Fibroblast of mammary gland (primary cell): ENCODE data around the gene KCNMB2.
"Not testable (repeated sequence)": the region's sequence is repeated elsewhere in the genome, so short reads cannot be mapped to it uniquely, and the experiment has no call there.

ENCODE experiments used
- DNase-seq: peaks from one replicate; pipeline ENCODE4 v3.0.0-alpha.2; 2010; ENCODE audit warnings: low read depth
- H3K4me3 ChIP-seq: 2 replicates; pipeline ENCODE4 v1.5.1; 2011; ENCODE audit warnings: low read depth, mild to moderate bottlenecking, low read length, moderate library complexity; ENCODE audit not compliant: control insufficient read depth
- TF ChIP-seq, protein P1 (sequence below): conservative IDR thresholded peaks from 2 replicates; pipeline ENCODE4 v1.5.1; 2011; ENCODE audit warnings: low read depth, low read length, inconsistent platforms; ENCODE audit not compliant: control insufficient read depth, insufficient read depth

KCNMB2 gene

DNA sequence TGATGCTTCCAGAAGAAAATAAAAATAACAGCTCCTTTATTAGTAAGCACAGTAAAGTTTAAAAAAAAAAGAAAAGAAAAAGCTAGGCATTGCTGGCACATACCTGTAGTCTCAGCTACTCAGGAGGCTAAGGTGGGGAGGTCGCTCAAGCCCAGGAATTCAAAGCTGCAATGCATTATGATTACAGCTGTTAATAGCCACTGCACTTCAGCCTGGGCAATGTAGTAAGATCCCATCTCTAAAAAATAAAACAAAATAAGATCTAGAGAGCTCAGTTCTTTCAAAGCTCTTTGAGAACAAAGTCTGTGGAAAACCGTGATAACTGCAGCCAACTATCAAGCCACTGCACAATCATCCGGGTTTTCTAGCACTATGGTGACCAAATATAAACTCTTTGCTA, 323.1 kb downstream of the KCNMB2 start:
- TF ChIP-seq, protein P1, sequence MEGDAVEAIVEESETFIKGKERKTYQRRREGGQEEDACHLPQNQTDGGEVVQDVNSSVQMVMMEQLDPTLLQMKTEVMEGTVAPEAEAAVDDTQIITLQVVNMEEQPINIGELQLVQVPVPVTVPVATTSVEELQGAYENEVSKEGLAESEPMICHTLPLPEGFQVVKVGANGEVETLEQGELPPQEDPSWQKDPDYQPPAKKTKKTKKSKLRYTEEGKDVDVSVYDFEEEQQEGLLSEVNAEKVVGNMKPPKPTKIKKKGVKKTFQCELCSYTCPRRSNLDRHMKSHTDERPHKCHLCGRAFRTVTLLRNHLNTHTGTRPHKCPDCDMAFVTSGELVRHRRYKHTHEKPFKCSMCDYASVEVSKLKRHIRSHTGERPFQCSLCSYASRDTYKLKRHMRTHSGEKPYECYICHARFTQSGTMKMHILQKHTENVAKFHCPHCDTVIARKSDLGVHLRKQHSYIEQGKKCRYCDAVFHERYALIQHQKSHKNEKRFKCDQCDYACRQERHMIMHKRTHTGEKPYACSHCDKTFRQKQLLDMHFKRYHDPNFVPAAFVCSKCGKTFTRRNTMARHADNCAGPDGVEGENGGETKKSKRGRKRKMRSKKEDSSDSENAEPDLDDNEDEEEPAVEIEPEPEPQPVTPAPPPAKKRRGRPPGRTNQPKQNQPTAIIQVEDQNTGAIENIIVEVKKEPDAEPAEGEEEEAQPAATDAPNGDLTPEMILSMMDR: no peak
- DNase-seq: no peak
- H3K4me3 ChIP-seq: no peak overlapping the region

DNA sequence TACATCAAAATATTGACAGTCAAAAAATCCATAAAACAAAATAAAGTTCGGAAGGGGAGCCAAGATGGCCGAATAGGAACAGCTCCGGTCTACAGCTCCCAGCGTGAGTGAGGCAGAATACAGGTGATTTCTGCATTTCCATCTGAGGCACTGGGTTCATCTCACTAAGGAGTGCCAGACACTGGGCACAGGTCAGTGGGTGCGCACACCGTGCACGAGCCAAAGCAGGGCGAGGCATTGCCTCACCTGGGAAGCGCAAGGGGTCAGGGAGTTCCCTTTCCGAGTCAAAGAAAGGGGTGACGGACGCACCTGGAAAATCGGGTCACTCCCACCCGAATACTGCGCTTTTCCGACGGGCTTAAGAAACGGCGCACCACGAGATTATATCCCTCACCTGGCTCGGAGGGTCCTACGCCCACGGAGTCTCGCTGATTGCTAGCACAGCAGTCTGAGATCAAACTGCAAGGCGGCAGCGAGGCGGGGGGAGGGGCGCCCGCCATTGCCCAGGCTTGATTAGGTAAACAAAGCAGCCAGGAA, 323.7 kb downstream of the KCNMB2 start:
- H3K4me3 ChIP-seq, DNase-seq: not testable (repeated sequence)

DNA sequence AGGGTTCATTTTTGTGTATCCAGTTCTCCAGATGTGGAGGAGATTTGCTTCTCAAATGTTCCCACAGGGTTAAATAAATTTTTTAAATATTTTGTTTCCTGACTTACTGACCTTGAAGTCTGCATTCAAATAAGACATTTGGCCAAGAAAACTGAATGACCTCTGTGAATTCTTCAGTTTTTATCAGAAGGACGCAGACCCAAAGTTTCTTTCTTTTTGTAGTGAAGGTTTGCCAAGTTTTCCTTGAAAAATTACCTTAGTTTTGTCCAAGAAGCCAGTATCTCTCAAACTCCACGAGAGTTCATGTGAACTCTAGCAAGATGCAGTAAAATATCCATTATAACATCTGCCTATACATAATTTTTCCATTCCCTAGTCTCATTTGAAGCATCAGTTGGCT, 332.4 kb downstream of the KCNMB2 start:
- TF ChIP-seq, protein P1: no peak
- H3K4me3 ChIP-seq: no peak overlapping the region

DNA sequence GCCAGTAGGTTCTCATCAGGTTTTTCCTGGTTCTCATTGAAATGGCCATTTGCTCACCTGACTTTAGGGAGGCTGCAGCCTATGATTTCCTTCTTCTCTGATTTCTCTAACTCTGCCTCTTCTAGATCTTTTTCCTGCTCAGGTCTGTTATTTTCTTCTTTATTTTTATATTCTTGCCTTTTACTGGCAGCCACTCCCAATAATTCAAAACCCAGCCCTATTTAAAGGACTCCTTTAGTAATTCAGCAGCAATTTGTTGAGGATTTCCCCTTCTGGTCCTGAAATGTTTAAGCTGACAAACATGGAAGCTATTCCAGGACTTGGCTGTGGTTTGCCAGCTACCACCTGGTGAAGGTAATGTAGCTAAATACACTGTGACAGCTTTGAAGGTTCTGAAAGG, 333.8 kb downstream of the KCNMB2 start:
- no peak overlapping the region for H3K4me3 ChIP-seq
- DNase-seq: no peak
- TF ChIP-seq, protein P1: no peak

More for the DNA sequence above, 332.4 kb downstream of the KCNMB2 start:
- DNase-seq: no peak

DNA sequence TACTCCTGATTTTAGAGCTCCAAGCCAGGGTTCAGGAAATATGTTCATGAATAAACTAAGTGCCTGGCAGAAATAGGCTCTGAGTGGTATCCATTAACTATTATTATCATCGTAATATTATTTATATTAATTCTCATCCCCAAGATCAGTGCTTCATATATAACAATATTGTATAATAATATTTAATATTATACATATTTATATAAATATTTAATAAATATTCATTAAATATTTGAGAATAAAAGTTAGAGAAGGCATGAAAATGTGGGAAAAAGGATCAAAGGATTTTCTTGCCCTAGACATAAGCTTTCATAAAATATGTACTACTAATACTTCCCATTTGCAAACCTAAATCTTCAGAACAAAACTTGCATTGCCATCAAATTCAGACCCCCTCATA, 338.9 kb downstream of the KCNMB2 start:
- DNase-seq: no peak
- H3K4me3 ChIP-seq: no peak overlapping the region
- TF ChIP-seq, protein P1: no peak

DNA sequence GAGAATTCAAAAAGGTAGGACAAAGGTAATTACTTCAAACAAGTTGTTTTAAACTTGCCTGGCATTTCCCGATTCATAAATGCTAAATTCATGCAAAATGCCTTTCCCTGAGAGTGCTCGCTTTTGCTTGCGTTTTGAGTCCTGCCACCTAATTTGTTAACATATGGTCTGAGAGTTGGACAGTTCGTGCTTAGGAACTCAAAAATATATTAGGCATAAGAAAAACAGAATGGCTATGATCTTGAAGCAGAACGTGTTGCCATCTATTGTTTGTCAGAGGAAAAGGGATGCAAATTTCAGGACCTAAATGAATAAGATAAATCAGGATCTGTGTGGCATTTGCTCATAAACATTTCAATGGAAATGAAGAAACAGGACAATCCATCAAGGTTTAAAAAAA, 339.6 kb downstream of the KCNMB2 start:
- no peak for DNase-seq
- TF ChIP-seq, protein P1: no peak
- no peak overlapping the region for H3K4me3 ChIP-seq

DNA sequence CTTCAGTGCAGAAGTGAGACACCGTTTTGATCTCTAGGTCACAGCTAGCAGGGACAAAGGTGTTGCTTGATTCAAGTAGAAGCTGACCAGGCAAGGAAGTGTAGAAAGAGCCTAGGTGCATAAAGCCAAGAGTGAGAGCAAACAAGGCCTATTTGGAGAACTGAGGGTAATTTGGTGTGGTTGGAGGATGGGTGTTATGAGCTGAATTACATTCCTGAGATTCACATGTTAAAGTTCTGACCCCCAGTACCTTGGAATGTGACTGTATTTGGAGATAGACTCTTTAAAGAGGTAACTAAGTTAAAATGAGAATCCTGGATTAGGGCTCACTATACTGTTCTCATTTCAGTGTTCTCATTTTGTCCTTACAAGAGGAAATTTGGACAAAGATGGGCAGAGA, 344.0 kb downstream of the KCNMB2 start:
- H3K4me3 ChIP-seq: no peak overlapping the region
- no peak for DNase-seq
- TF ChIP-seq, protein P1: no peak
